ENCODE data around the gene RAD51AP2. TPM values are rescaled to one million over a fixed set of nuclear protein-coding genes. Genes with fewer than 3 reads are reported as not detected.

The RAD51AP2 gene
- polyA plus RNA-seq, 3 donors, result not detected

DNA sequence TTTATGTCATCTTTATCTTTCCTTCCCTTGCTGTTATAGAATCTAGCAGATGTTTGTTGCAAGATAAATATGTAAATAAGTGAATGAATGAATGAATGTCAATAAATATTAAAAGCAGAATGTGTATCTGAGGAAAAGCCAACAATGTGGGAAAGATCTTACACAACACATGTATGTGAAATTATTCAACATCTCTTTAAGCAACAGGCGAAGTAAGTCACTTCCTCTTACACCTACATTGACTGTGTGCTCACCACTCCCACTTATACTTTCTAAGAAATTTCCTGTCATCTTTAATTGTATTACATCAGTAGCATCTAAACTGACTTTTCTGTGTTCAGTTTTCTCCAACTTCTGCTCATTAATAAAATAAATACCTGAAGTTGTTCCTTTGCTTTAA lies 43.0 kb downstream of the RAD51AP2 start:
- Histone ChIP-seq H3K9me3 (replicated peaks in 1 of 2; ENCODE audit: control insufficient read depth in 1 of 2, insufficient read depth in 1 of 2, low read length in 2 of 2) (peaks cover 0 to 3% of the 10 kb centered on the region in 2 donors), H2AFZ (ENCODE audit: insufficient read depth, low read depth, low read length, poor library complexity, severe bottlenecking) (no peak overlapping the region), H3K27ac (ENCODE audit: low read depth in 1 of 2, low read length in 2 of 2) (no peak overlapping the region), H3K36me3 (replicated peaks in 1 of 2; ENCODE audit: control insufficient read depth in 1 of 2, insufficient read depth in 2 of 2, low read length in 2 of 2) (no peaks in the 10 kb centered on the region), H3K79me2 (ENCODE audit: insufficient read depth, low read length) (no peaks in the 10 kb centered on the region), H3K4me3 (replicated peaks in 1 of 3; ENCODE audit: low read depth in 2 of 3, low read length in 3 of 3) (no peak overlapping the region), H4K20me1 (ENCODE audit: insufficient read depth, low read length) (no peaks in the 10 kb centered on the region), H3K4me2 (replicated peaks; ENCODE audit: extremely low read depth, low read length, poor library complexity, severe bottlenecking) (no peak overlapping the region), H3K9ac (ENCODE audit: insufficient read depth, low read length, poor library complexity, severe bottlenecking) (no peak overlapping the region), H3K4me1 (ENCODE audit: control insufficient read depth in 1 of 2, insufficient read depth in 2 of 2, low read length in 2 of 2) (no peaks in the 10 kb centered on the region), H3K27me3 (ENCODE audit: control insufficient read depth in 2 of 2, insufficient read depth in 2 of 2, low read length in 2 of 2) (no peaks in the 10 kb centered on the region)
- DNase-seq, result no peak
- H3K27ac Mint-ChIP-seq, result no peak overlapping the region
- TF ChIP-seq, protein P1, sequence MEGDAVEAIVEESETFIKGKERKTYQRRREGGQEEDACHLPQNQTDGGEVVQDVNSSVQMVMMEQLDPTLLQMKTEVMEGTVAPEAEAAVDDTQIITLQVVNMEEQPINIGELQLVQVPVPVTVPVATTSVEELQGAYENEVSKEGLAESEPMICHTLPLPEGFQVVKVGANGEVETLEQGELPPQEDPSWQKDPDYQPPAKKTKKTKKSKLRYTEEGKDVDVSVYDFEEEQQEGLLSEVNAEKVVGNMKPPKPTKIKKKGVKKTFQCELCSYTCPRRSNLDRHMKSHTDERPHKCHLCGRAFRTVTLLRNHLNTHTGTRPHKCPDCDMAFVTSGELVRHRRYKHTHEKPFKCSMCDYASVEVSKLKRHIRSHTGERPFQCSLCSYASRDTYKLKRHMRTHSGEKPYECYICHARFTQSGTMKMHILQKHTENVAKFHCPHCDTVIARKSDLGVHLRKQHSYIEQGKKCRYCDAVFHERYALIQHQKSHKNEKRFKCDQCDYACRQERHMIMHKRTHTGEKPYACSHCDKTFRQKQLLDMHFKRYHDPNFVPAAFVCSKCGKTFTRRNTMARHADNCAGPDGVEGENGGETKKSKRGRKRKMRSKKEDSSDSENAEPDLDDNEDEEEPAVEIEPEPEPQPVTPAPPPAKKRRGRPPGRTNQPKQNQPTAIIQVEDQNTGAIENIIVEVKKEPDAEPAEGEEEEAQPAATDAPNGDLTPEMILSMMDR (IDR thresholded peaks at IDR 0.05), result no peak
- H3K27me3 Mint-ChIP-seq (ENCODE audit: low read depth in 3 of 3), result peaks cover 0 to 2% (median 0%) of the 10 kb centered on the region in 3 donors
- no peaks in the 10 kb centered on the region for H3K36me3 Mint-ChIP-seq
- no peaks in the 10 kb centered on the region for H3K4me1 Mint-ChIP-seq
- no peak overlapping the region for H3K4me3 Mint-ChIP-seq
- intact Hi-C loops (cut with micrococcal nuclease), result no loop called here
- 20% methylated on average over 1 of the region's 1 CpG for WGBS (ENCODE audit: insufficient coverage)
- H3K9me3 Mint-ChIP-seq, result peaks cover 0 to 8% (median 1%) of the 10 kb centered on the region in 7 donors

DNA sequence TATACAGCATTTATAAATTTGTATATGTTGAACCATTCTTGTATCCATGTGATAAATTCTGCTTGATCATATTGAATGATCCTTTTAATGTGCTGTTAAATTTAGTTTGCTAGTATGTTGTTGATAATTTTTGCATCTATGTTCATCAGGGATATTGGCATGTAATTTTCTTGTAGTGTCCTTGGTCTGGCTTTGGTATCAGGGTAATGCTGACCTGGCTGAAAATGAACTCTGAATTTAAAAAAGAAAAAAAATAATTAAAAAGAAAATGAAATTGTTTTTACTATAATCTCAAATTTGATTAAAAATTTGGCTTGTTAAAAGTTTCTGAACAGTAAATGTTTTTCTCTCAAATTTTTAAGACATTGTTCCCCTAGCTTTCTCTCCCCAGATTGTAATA lies 46.3 kb downstream of the RAD51AP2 start:
- H3K27ac ChIP-seq (ENCODE audit: low read depth in 1 of 2, low read length in 2 of 2), result no peak overlapping the region
- Mint-ChIP-seq H3K36me3 (no peaks in the 10 kb centered on the region), H3K27me3 (ENCODE audit: low read depth in 3 of 3) (peaks cover 0 to 2% (median 0%) of the 10 kb centered on the region in 3 donors), H3K4me3 (no peak overlapping the region), H3K4me1 (no peaks in the 10 kb centered on the region), H3K9me3 (peaks cover 0 to 20% (median 6%) of the 10 kb centered on the region in 7 donors), H3K27ac (no peak overlapping the region)
- H2AFZ ChIP-seq (ENCODE audit: insufficient read depth, low read depth, low read length, poor library complexity, severe bottlenecking), result no peak overlapping the region
- TF ChIP-seq, protein P1 (IDR thresholded peaks at IDR 0.05), result no peak
- no peaks in the 10 kb centered on the region for H4K20me1 ChIP-seq (ENCODE audit: insufficient read depth, low read length)
- intact Hi-C loops (cut with micrococcal nuclease), result no loop called here
- DNase-seq, result no peak
- peaks cover 0 to 3% of the 10 kb centered on the region in 2 donors for H3K9me3 ChIP-seq (replicated peaks in 1 of 2; ENCODE audit: control insufficient read depth in 1 of 2, insufficient read depth in 1 of 2, low read length in 2 of 2)
- no peaks in the 10 kb centered on the region for H3K4me1 ChIP-seq (ENCODE audit: control insufficient read depth in 1 of 2, insufficient read depth in 2 of 2, low read length in 2 of 2)
- no peaks in the 10 kb centered on the region for H3K79me2 ChIP-seq (ENCODE audit: insufficient read depth, low read length)
- no peak overlapping the region for H3K4me3 ChIP-seq (replicated peaks in 1 of 3; ENCODE audit: low read depth in 2 of 3, low read length in 3 of 3)
- H3K36me3 ChIP-seq (replicated peaks in 1 of 2; ENCODE audit: control insufficient read depth in 1 of 2, insufficient read depth in 2 of 2, low read length in 2 of 2), result no peaks in the 10 kb centered on the region
- H3K27me3 ChIP-seq (ENCODE audit: control insufficient read depth in 2 of 2, insufficient read depth in 2 of 2, low read length in 2 of 2), result no peaks in the 10 kb centered on the region
- H3K4me2 ChIP-seq (replicated peaks; ENCODE audit: extremely low read depth, low read length, poor library complexity, severe bottlenecking), result no peak overlapping the region
- no peak overlapping the region for H3K9ac ChIP-seq (ENCODE audit: insufficient read depth, low read length, poor library complexity, severe bottlenecking)

Measured in CD14-positive monocyte (primary cell).